Measurements from ENCODE around the gene CYTH1. TPM values are rescaled to one million over a fixed set of nuclear protein-coding genes. Genes with fewer than 3 reads are reported as not detected.

The CYTH1 gene
- total and polyA plus RNA-seq, 10 of the 15 experiments (the other 5 are each of a cell fraction or from before 2014, with no cell fraction given), result 6.6 to 188 (median 145) TPM

DNA sequence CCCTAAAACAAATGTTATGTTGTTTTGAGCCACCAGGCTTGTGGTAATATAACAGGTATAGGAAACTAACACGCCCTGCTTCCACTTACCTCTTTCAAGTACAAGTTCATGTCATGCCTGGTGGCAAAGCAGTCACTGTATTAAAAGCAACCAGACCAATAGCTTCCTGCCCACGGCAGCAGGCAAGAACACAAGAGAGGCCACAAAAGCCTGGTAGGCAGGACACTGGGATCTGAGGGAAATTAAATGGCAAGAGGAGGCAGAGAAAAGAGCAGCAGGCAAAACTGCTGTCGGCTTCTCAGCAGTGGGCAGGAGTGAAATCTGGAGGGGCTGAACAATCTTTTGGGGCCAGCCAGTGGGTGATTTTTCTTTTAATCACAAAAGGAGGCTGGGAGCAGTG is 2.2 kb downstream of the CYTH1 start:
- in situ Hi-C loops (cut with MboI), result no loop called here
- FAIRE-seq (no peak), DNase-seq (ENCODE audit: low read depth, low spot score) (no peak), ATAC-seq (peak; percentile 33)
- ChIA-PET POLR2A (interaction anchor here (0.7 to 2.1 kb wide), 12 partner anchors 9 to 83 kb away, joined by 3 to 10 read pairs (median 4); no protein-coding TSS in a partner anchor), RAD21 (ENCODE audit: unreplicated experiment) (interaction anchor here (0.6 to 3.1 kb wide), 14 partner anchors 9 to 71 kb away, joined by 3 to 23 read pairs (median 6); no protein-coding TSS in a partner anchor), SMC1A (ENCODE audit: uncharacterized antibody, unreplicated experiment) (interaction anchor here (0.6 to 2.6 kb wide), 11 partner anchors 9 to 88 kb away, joined by 3 to 21 read pairs (median 4); no protein-coding TSS in a partner anchor), CTCF (interaction anchor here (0.7 to 1.5 kb wide), 5 partner anchors 11 to 63 kb away, joined by 3 to 7 read pairs (median 5); no protein-coding TSS in a partner anchor)
- Histone ChIP-seq H3K27me3 (replicated peaks in 1 of 2; ENCODE audit: control insufficient read depth in 2 of 2, insufficient read depth in 2 of 2, low read length in 1 of 2) (no peaks in the 10 kb centered on the region), H3K9me3 (replicated peaks; ENCODE audit: control insufficient read depth, insufficient read depth, low read length) (no peaks in the 10 kb centered on the region), H3K4me1 (ENCODE audit: control insufficient read depth, insufficient read depth, low read length) (peaks cover 6% of the 10 kb centered on the region; the same call in 1 of the 2 replicates), H3K4me3 (peak overlapping the region; percentile 82), H4K20me1 (ENCODE audit: control insufficient read depth, insufficient read depth) (no peaks in the 10 kb centered on the region), H3K9ac (ENCODE audit: control insufficient read depth, insufficient read depth, low read length) (peak overlapping the region; percentile 98), H3K27ac (ENCODE audit: control insufficient read depth, insufficient read depth) (peak overlapping the region; percentile 97), H3K36me3 (ENCODE audit: control insufficient read depth in 2 of 2, insufficient read depth in 2 of 2, low read length in 1 of 2) (no peaks in the 10 kb centered on the region), H2AFZ (ENCODE audit: control insufficient read depth, low read depth, low read length) (no peak overlapping the region), H3K4me2 (ENCODE audit: control insufficient read depth, insufficient read depth) (peak overlapping the region; percentile 79), H3K79me2 (ENCODE audit: control insufficient read depth, insufficient read depth, low read length) (peaks cover 71% of the 10 kb centered on the region)
- WGBS (ENCODE audit: insufficient coverage, insufficient replicate concordance, low lambda C conversion rate, missing lambda C conversion rate), result 0% methylated on average over 3 of the region's 3 CpGs
- intact Hi-C loops (cut with micrococcal nuclease; ENCODE audit: unreplicated experiment), result loop anchor here (2.0 kb wide), 2 partner anchors 45 to 71 kb away; no protein-coding TSS in a partner anchor
- BruUV-seq (replicated peaks), result no TSS peak
- no peak for TF ChIP-seq IKZF2 (IDR thresholded peaks at IDR 0.05)
- peak; percentile 36; the same call in 1 of the 2 replicates for TF ChIP-seq CREB1 (IDR thresholded peaks at IDR 0.05; ENCODE audit: low read depth)
- TF ChIP-seq RAD21 (IDR thresholded peaks at IDR 0.05; ENCODE audit: insufficient read depth, low read depth, low read length), result 0 out of 2 replicates have a peak, but pooled peaks have one; percentile 8
- no peak for TF ChIP-seq CHD2 (IDR thresholded peaks at IDR 0.05; ENCODE audit: borderline replicate concordance, low read depth, low read length)
- no peak for TF ChIP-seq MEF2A (IDR thresholded peaks at IDR 0.05; ENCODE audit: insufficient read depth, low read depth, low read length)
- no peak for TF ChIP-seq ZNF24 (IDR thresholded peaks at IDR 0.05)
- TF ChIP-seq, protein P1, sequence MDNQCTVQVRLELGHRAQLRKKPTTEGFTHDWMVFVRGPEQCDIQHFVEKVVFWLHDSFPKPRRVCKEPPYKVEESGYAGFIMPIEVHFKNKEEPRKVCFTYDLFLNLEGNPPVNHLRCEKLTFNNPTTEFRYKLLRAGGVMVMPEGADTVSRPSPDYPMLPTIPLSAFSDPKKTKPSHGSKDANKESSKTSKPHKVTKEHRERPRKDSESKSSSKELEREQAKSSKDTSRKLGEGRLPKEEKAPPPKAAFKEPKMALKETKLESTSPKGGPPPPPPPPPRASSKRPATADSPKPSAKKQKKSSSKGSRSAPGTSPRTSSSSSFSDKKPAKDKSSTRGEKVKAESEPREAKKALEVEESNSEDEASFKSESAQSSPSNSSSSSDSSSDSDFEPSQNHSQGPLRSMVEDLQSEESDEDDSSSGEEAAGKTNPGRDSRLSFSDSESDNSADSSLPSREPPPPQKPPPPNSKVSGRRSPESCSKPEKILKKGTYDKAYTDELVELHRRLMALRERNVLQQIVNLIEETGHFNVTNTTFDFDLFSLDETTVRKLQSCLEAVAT (IDR thresholded peaks at IDR 0.05), result peak; percentile 9; the same call in 1 of the 2 replicates
- TF ChIP-seq, protein P2, sequence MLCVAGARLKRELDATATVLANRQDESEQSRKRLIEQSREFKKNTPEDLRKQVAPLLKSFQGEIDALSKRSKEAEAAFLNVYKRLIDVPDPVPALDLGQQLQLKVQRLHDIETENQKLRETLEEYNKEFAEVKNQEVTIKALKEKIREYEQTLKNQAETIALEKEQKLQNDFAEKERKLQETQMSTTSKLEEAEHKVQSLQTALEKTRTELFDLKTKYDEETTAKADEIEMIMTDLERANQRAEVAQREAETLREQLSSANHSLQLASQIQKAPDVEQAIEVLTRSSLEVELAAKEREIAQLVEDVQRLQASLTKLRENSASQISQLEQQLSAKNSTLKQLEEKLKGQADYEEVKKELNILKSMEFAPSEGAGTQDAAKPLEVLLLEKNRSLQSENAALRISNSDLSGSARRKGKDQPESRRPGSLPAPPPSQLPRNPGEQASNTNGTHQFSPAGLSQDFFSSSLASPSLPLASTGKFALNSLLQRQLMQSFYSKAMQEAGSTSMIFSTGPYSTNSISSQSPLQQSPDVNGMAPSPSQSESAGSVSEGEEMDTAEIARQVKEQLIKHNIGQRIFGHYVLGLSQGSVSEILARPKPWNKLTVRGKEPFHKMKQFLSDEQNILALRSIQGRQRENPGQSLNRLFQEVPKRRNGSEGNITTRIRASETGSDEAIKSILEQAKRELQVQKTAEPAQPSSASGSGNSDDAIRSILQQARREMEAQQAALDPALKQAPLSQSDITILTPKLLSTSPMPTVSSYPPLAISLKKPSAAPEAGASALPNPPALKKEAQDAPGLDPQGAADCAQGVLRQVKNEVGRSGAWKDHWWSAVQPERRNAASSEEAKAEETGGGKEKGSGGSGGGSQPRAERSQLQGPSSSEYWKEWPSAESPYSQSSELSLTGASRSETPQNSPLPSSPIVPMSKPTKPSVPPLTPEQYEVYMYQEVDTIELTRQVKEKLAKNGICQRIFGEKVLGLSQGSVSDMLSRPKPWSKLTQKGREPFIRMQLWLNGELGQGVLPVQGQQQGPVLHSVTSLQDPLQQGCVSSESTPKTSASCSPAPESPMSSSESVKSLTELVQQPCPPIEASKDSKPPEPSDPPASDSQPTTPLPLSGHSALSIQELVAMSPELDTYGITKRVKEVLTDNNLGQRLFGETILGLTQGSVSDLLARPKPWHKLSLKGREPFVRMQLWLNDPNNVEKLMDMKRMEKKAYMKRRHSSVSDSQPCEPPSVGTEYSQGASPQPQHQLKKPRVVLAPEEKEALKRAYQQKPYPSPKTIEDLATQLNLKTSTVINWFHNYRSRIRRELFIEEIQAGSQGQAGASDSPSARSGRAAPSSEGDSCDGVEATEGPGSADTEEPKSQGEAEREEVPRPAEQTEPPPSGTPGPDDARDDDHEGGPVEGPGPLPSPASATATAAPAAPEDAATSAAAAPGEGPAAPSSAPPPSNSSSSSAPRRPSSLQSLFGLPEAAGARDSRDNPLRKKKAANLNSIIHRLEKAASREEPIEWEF (IDR thresholded peaks at IDR 0.05; ENCODE audit: insufficient replicate concordance, low read depth, low read length), result no peak
- TF ChIP-seq ESRRA (IDR thresholded peaks at IDR 0.05; ENCODE audit: low read length), result no peak
- TF ChIP-seq, protein P3, sequence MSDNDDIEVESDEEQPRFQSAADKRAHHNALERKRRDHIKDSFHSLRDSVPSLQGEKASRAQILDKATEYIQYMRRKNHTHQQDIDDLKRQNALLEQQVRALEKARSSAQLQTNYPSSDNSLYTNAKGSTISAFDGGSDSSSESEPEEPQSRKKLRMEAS (IDR thresholded peaks at IDR 0.05; ENCODE audit: low read depth, low read length), result no peak
- TF ChIP-seq WRNIP1 (IDR thresholded peaks at IDR 0.05; ENCODE audit: borderline replicate concordance, low read depth, low read length), result peak; percentile 60; the same call in 1 of the 2 replicates
- peak; percentile 70 for TF ChIP-seq MTA3 (IDR thresholded peaks at IDR 0.05; ENCODE audit: borderline replicate concordance, low read length)
- TF ChIP-seq POLR2A (IDR thresholded peaks at IDR 0.05; ENCODE audit: low read depth, low read length), result peak; percentile 74
- peak; percentile 86 for TF ChIP-seq POLR2AphosphoS5 (IDR thresholded peaks at IDR 0.05; ENCODE audit: low read length)
- TF ChIP-seq, protein P4, sequence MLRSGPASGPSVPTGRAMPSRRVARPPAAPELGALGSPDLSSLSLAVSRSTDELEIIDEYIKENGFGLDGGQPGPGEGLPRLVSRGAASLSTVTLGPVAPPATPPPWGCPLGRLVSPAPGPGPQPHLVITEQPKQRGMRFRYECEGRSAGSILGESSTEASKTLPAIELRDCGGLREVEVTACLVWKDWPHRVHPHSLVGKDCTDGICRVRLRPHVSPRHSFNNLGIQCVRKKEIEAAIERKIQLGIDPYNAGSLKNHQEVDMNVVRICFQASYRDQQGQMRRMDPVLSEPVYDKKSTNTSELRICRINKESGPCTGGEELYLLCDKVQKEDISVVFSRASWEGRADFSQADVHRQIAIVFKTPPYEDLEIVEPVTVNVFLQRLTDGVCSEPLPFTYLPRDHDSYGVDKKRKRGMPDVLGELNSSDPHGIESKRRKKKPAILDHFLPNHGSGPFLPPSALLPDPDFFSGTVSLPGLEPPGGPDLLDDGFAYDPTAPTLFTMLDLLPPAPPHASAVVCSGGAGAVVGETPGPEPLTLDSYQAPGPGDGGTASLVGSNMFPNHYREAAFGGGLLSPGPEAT (IDR thresholded peaks at IDR 0.05; ENCODE audit: low read depth), result 0 out of 2 replicates have a peak, but pooled peaks have one; percentile 11
- no peak for TF ChIP-seq TBL1XR1 (IDR thresholded peaks at IDR 0.05; ENCODE audit: low read depth, low read length)
- TF ChIP-seq PAX8 (IDR thresholded peaks at IDR 0.05), result no peak

Data from GM12878 (cell line).